CD14-positive monocyte (primary cell): ENCODE measurements around the gene TERT. TPM values are rescaled to one million over a fixed set of nuclear protein-coding genes. Genes with fewer than 3 reads are reported as not detected.

Experiments
- DNase-seq, 3 donors: peaks; one replicate each; pipeline ENCODE4 v3.0.0-alpha.2; 2011 to 2022
- H2AFZ ChIP-seq: 2 replicates; pipeline ENCODE4 v1.6.0; 2012; ENCODE audit warnings: mild to moderate bottlenecking, low read depth, low read length, inconsistent platforms; ENCODE audit not compliant: insufficient read depth, poor library complexity, severe bottlenecking
- H3K27ac ChIP-seq, 2 donors: 1 replicate in 1 of 2; 2 replicates in 1 of 2; pipeline ENCODE4 v1.5.1; 2012 to 2013; ENCODE audit warnings: low read length in 2 of 2, control low read depth in 1 of 2, inconsistent platforms in 1 of 2, low read depth in 1 of 2, mild to moderate bottlenecking in 1 of 2
- H3K27me3 ChIP-seq, 2 donors: one replicate each; pipeline versions ENCODE4 v1.6.0 to v1.6.1; 2011 to 2013; ENCODE audit warnings: low read length in 2 of 2; ENCODE audit not compliant: control insufficient read depth in 2 of 2, insufficient read depth in 2 of 2
- H3K36me3 ChIP-seq, 2 donors: replicated peaks in 1 of 2; 1 replicate in 1 of 2; 2 replicates in 1 of 2; pipeline versions ENCODE4 v1.5.1 to v1.6.1; 2012 to 2013; ENCODE audit warnings: low read length in 2 of 2, control low read depth in 1 of 2, inconsistent platforms in 1 of 2, mild to moderate bottlenecking in 1 of 2; ENCODE audit not compliant: insufficient read depth in 2 of 2, control insufficient read depth in 1 of 2
- H3K4me1 ChIP-seq, 2 donors: 1 replicate in 1 of 2; 2 replicates in 1 of 2; pipeline versions ENCODE4 v1.5.1 to v1.6.1; 2012 to 2013; ENCODE audit warnings: low read length in 2 of 2, control low read depth in 1 of 2, inconsistent platforms in 1 of 2, mild to moderate bottlenecking in 1 of 2, moderate library complexity in 1 of 2; ENCODE audit not compliant: insufficient read depth in 2 of 2, control insufficient read depth in 1 of 2
- H3K4me2 ChIP-seq: replicated peaks from 2 replicates; pipeline ENCODE3; 2012; ENCODE audit warnings: low read length, moderate library complexity, mild to moderate bottlenecking; ENCODE audit not compliant: poor library complexity, severe bottlenecking; ENCODE audit errors: extremely low read depth
- H3K4me3 ChIP-seq, 3 experiments: fragments of 200-600 bp in 1 of 3; sonication (generic) in 1 of 3; replicated peaks in 1 of 3; 1 replicate in 2 of 3; 2 replicates in 1 of 3; pipeline ENCODE4 v1.5.1; 2011 to 2013; ENCODE audit warnings: low read length in 3 of 3, mild to moderate bottlenecking in 3 of 3, control low read depth in 2 of 3, low read depth in 2 of 3, inconsistent platforms in 1 of 3, moderate library complexity in 1 of 3
- H3K79me2 ChIP-seq: 2 replicates; pipeline ENCODE4 v1.6.0; 2012; ENCODE audit warnings: mild to moderate bottlenecking, control low read depth, inconsistent platforms, low read length, moderate library complexity; ENCODE audit not compliant: insufficient read depth
- H3K9ac ChIP-seq: 2 replicates; pipeline ENCODE4 v1.6.0; 2017; ENCODE audit warnings: low read length, mild to moderate bottlenecking; ENCODE audit not compliant: insufficient read depth, poor library complexity, severe bottlenecking
- H3K9me3 ChIP-seq, 2 donors: replicated peaks in 1 of 2; 1 replicate in 1 of 2; 2 replicates in 1 of 2; pipeline versions ENCODE4 v1.5.1 to v1.6.1; 2012 to 2013; ENCODE audit warnings: low read length in 2 of 2, control low read depth in 1 of 2; ENCODE audit not compliant: control insufficient read depth in 1 of 2, insufficient read depth in 1 of 2
- H4K20me1 ChIP-seq: 2 replicates; pipeline ENCODE4 v1.6.0; 2012; ENCODE audit warnings: mild to moderate bottlenecking, low read length, control low read depth, moderate library complexity; ENCODE audit not compliant: insufficient read depth
- H3K27ac Mint-ChIP-seq, 7 donors: one replicate each; pipeline ENCODE4 v1.8.0; 2020; ENCODE audit warnings: mild to moderate bottlenecking in 7 of 7, mixed read lengths in 7 of 7, moderate library complexity in 6 of 7, inconsistent platforms in 2 of 7
- H3K27me3 Mint-ChIP-seq, 3 donors: one replicate each; pipeline ENCODE4 v1.8.0; 2021 to 2022; ENCODE audit warnings: low read depth in 3 of 3, mild to moderate bottlenecking in 3 of 3, mixed read lengths in 3 of 3, moderate library complexity in 3 of 3, inconsistent platforms in 1 of 3
- H3K36me3 Mint-ChIP-seq, 2 donors: one replicate each; pipeline ENCODE4 v1.8.0; 2020; ENCODE audit warnings: mixed read lengths in 2 of 2, inconsistent platforms in 1 of 2, mild to moderate bottlenecking in 1 of 2
- H3K4me1 Mint-ChIP-seq: one replicate; pipeline ENCODE4 v1.8.0; 2020; ENCODE audit warnings: mild to moderate bottlenecking, mixed read lengths
- H3K4me3 Mint-ChIP-seq, 2 donors: one replicate each; pipeline ENCODE4 v1.8.0; 2020; ENCODE audit warnings: mild to moderate bottlenecking in 2 of 2, mixed read lengths in 2 of 2, moderate library complexity in 1 of 2
- H3K9me3 Mint-ChIP-seq, 7 donors: one replicate each; pipeline ENCODE4 v1.8.0; 2020 to 2022; ENCODE audit warnings: mixed read lengths in 7 of 7, mild to moderate bottlenecking in 6 of 7, moderate library complexity in 6 of 7, inconsistent platforms in 2 of 7
- WGBS: methylation state at CpG from one replicate; pipeline ENCODE4 v1.1.5; 2013; ENCODE audit warnings: missing lambda C conversion rate; ENCODE audit not compliant: insufficient coverage; 5-methylcytosine and 5-hydroxymethylcytosine counted together
- intact Hi-C, 2 donors: fragments of 100-400 bp; cut with micrococcal nuclease; formaldehyde crosslinking; loops; one replicate each; pipeline versions ENCODE4 v1.15.0 to v1.15.1; 2023
- polyA plus RNA-seq, 3 donors: library from polyadenylated mRNA; depleted of rRNA in 1 of 3; unstranded in 2 of 3; stranded (reverse) in 1 of 3; fragments of 300-500 nt in 2 of 3; fragments of >200 nt in 1 of 3; fragmentation: Illumina TruSeq in 2 of 3; gene quantifications; 1 replicate in 2 of 3; 2 replicates in 1 of 3; pipeline ENCODE4 v1.2.3, GENCODE V29; 2012 to 2021
- TF ChIP-seq, protein P1 (sequence below): fragments of 200-600 bp; IDR thresholded peaks from one replicate; pipeline ENCODE4 v1.8.0; 2022; ENCODE audit warnings: antibody characterized with exemption, mild to moderate bottlenecking

Gene TERT
- polyA plus RNA-seq, 3 donors, result not detected

- Mint-ChIP-seq H3K27me3 (peaks cover 0 to 3% (median 0%) of the 10 kb centered on the region in 3 donors), H3K4me3 (no peak overlapping the region), H3K9me3 (no peaks in the 10 kb centered on the region), H3K27ac (no peak overlapping the region), H3K36me3 (peaks cover 80 to 93% of the 10 kb centered on the region in 2 donors), H3K4me1 (no peaks in the 10 kb centered on the region)
- intact Hi-C loops, result no loop called here
- H3K9me3 ChIP-seq, result no peaks in the 10 kb centered on the region
- no peak overlapping the region for H3K4me2 ChIP-seq
- H4K20me1 ChIP-seq, result peaks cover 44% of the 10 kb centered on the region
- no peak overlapping the region for H3K4me3 ChIP-seq
- no peak for DNase-seq
- WGBS, result 100% methylated on average over 7 of the region's 22 CpGs
- TF ChIP-seq, protein P1, sequence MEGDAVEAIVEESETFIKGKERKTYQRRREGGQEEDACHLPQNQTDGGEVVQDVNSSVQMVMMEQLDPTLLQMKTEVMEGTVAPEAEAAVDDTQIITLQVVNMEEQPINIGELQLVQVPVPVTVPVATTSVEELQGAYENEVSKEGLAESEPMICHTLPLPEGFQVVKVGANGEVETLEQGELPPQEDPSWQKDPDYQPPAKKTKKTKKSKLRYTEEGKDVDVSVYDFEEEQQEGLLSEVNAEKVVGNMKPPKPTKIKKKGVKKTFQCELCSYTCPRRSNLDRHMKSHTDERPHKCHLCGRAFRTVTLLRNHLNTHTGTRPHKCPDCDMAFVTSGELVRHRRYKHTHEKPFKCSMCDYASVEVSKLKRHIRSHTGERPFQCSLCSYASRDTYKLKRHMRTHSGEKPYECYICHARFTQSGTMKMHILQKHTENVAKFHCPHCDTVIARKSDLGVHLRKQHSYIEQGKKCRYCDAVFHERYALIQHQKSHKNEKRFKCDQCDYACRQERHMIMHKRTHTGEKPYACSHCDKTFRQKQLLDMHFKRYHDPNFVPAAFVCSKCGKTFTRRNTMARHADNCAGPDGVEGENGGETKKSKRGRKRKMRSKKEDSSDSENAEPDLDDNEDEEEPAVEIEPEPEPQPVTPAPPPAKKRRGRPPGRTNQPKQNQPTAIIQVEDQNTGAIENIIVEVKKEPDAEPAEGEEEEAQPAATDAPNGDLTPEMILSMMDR, result no peak
- peaks cover 93 to 99% of the 10 kb centered on the region in 2 donors for H3K36me3 ChIP-seq
- no peaks in the 10 kb centered on the region for H3K4me1 ChIP-seq
- H3K27ac ChIP-seq, result no peak overlapping the region
- H3K27me3 ChIP-seq, result no peaks in the 10 kb centered on the region
- peaks cover 6% of the 10 kb centered on the region for H3K79me2 ChIP-seq
- no peak overlapping the region for H3K9ac ChIP-seq
- no peak overlapping the region for H2AFZ ChIP-seq
Observed at GRCh38 chr5:1336749-1337488, 42.1 kb upstream of the TERT start.

DNA sequence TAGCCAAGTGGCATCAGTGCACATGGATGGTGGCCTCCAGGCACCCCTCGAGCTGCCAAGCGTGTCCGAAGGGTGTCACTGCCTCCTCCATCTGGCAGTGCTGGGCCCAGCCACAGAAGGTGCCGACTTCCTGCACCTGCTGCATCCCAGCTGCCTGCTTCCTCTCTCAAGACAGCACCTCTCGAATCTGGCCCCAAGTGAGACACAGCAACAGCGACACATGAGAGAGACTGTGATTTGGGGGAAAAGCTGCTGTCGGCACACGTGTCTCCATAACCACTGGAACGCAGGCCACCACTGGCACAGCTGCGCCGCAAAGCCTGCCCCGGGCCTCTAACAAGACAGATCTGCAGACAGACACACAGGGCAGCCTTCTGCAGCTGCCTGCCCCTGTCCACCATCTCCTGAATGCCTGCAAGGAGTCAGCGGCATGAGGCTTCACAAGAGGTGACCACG is 41.3 kb upstream of the TERT start:
- peaks cover 47% of the 10 kb centered on the region for H4K20me1 ChIP-seq
- peaks cover 79 to 93% of the 10 kb centered on the region in 2 donors for H3K36me3 Mint-ChIP-seq

More for the DNA sequence above, 41.3 kb upstream of the TERT start:
- peaks cover 93 to 99% of the 10 kb centered on the region in 2 donors for H3K36me3 ChIP-seq
- Mint-ChIP-seq H3K4me3 (no peak overlapping the region), H3K4me1 (no peaks in the 10 kb centered on the region), H3K27ac (peak overlapping the region in 2 of 7 donors; percentile 3 to 68), H3K27me3 (peaks cover 0 to 3% (median 0%) of the 10 kb centered on the region in 3 donors), H3K9me3 (no peaks in the 10 kb centered on the region)
- 94% methylated on average over 14 of the region's 14 CpGs for WGBS
- intact Hi-C loops, result no loop called here
- H3K4me3 ChIP-seq, result no peak overlapping the region
- no peak overlapping the region for H2AFZ ChIP-seq
- H3K27me3 ChIP-seq, result no peaks in the 10 kb centered on the region
- DNase-seq, result no peak
- H3K9me3 ChIP-seq, result no peaks in the 10 kb centered on the region
- no peak overlapping the region for H3K4me2 ChIP-seq
- no peak overlapping the region for H3K9ac ChIP-seq
- H3K79me2 ChIP-seq, result peaks cover 6% of the 10 kb centered on the region
- H3K27ac ChIP-seq, result no peak overlapping the region
- TF ChIP-seq, protein P1, result no peak
- H3K4me1 ChIP-seq, result no peaks in the 10 kb centered on the region
